Measurements from ENCODE around the gene B3GALT6.
A peak's percentile ranks its signal among the peaks of the same experiment; 100 is the strongest.

B3GALT6 gene

GRCh38 chr1:1270813-1271212 lies 38.8 kb downstream of the B3GALT6 start:
- no peak for DNase-seq

GRCh38 chr1:1272341-1273208 lies 40.5 kb downstream of the B3GALT6 start:
- DNase-seq, result peak; percentile 97

- DNase-seq, result peak; percentile 65
Measured at GRCh38 chr1:1273209-1273511, 41.1 kb downstream of the B3GALT6 start.

GRCh38 chr1:1273512-1274298 lies 41.7 kb downstream of the B3GALT6 start, which contains the start of gene UBE2J2:
Gene UBE2J2, minus strand, starts transcription at chr1:1273854. Its CDS starts 5,862 bp downstream, at chr1:1267992.
- DNase-seq, result peak; percentile 95

- DNase-seq, result no peak
Measured at GRCh38 chr1:1274299-1274930, 42.4 kb downstream of the B3GALT6 start.

GRCh38 chr1:1274931-1275431 lies 42.9 kb downstream of the B3GALT6 start:
- DNase-seq, result no peak

GRCh38 chr1:1275836-1276235 lies 43.8 kb downstream of the B3GALT6 start:
- DNase-seq, result no peak

- DNase-seq, result no peak
Measured at GRCh38 chr1:1278620-1279019, 46.6 kb downstream of the B3GALT6 start.

GRCh38 chr1:1279028-1279427 lies 47.0 kb downstream of the B3GALT6 start:
- DNase-seq, result no peak

- DNase-seq, result no peak
Measured at GRCh38 chr1:1280782-1281481, 48.9 kb downstream of the B3GALT6 start.

GRCh38 chr1:1281533-1282321 lies 49.7 kb downstream of the B3GALT6 start:
- DNase-seq, result peak; percentile 95

- peak; percentile 26 for DNase-seq
Measured at GRCh38 chr1:1282998-1283397, 51.0 kb downstream of the B3GALT6 start.

- peak; percentile 71 for DNase-seq
Measured at GRCh38 chr1:1283821-1284220, 51.8 kb downstream of the B3GALT6 start.

All from DMS53 (cell line).